ENCODE data around the gene PGK1.
"Not testable (repeated sequence)": the region's sequence is repeated elsewhere in the genome, so short reads cannot be mapped to it uniquely, and the experiment has no call there.

The PGK1 gene

DNA sequence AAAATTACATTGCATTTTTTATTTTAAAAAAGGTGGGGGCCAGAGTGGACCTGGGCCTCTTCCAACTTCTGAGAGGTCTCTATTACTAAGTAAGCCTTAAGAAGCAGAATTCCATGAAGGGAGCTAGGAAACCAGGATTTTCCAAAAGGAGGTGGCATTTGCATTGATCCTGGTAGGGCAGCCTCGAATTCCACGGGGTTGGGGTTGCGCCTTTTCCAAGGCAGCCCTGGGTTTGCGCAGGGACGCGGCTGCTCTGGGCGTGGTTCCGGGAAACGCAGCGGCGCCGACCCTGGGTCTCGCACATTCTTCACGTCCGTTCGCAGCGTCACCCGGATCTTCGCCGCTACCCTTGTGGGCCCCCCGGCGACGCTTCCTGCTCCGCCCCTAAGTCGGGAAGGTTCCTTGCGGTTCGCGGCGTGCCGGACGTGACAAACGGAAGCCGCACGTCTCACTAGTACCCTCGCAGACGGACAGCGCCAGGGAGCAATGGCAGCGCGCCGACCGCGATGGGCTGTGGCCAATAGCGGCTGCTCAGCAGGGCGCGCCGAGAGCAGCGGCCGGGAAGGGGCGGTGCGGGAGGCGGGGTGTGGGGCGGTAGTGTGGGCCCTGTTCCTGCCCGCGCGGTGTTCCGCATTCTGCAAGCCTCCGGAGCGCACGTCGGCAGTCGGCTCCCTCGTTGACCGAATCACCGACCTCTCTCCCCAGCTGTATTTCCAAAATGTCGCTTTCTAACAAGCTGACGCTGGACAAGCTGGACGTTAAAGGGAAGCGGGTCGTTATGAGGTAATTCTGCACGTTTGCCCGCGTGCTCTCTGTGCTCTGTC lies at the start of gene PGK1:
Gene PGK1, plus strand, starts transcription at position 626 of the 824 bp plus-strand sequence. Its CDS starts 93 bp downstream, at position 719.
- DNase-seq (ENCODE audit: extremely low read depth in 1 of 2, low read depth in 1 of 2), result peak; percentile 84 to 85

DNA sequence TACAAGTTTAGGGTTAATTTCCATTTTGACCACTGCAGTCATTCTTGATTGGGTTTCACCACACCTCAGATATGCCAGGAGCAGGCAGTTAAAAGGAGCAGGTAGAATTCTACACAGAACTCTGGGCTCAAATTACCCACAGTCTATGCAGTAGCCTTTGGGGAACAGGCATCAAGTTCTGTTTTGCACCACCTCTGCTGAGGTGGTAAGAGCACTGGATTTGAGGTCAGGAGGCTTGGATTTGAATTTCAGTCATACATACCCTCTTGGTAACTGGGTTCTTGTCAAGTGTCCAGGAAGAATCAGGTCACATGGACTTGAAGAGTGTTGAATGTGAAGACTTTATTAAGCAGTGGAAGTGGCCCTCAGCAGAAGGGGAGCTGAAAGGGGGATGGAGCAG lies 40.4 kb upstream of the PGK1 start:
- DNase-seq (ENCODE audit: extremely low read depth in 1 of 2, low read depth in 1 of 2), result no peak

DNA sequence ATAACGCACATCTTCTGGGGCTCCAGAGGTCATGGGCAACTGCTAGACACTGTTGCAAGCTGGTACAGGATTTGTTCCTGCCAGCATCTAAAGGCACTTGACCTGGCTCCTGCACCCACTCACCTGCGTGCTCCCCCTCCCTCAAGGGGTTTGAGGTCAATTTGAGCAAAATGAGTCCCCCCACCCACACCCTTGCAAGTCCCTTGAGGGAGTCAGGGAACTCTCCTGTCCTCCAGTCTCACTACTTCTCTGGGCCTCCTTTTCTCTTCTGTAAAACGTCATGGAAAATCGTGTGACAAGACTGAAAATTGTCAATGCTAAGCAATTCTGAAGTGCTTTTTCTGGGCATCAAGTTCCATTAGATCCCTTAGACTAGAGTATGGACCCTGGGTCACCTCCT lies 39.9 kb upstream of the PGK1 start:
- DNase-seq (ENCODE audit: extremely low read depth in 1 of 2, low read depth in 1 of 2), result no peak

- not testable (repeated sequence) for DNase-seq (ENCODE audit: extremely low read depth in 1 of 2, low read depth in 1 of 2)
These were observed 39.1 kb upstream of the PGK1 start for GRCh38 chrX:78064698-78065601.

DNA sequence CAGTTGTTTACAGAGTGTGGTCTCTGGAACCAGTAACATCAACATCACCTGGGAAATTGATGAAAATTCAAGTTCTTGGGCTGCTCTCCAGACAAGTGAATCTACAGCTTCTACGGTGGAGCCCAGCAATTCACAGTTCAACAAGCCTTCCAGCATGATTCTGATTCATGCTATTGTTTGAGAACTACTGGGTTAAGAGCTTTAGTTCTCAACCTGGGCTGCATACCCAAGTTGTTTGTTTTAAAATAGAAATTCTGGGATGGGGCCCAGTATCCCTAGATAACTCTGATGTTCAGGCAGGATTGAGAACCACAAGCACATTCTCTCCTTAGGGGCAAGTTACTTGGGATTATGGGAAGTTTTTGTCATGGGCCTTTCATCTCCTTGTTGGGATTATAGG lies 37.9 kb upstream of the PGK1 start:
- no peak for DNase-seq (ENCODE audit: extremely low read depth in 1 of 2, low read depth in 1 of 2)

- no peak for DNase-seq (ENCODE audit: extremely low read depth in 1 of 2, low read depth in 1 of 2)
These were observed 32.7 kb upstream of the PGK1 start for GRCh38 chrX:78071331-78071730.

GRCh38 chrX:78073147-78074077 lies 30.6 kb upstream of the PGK1 start:
- peak in 1 of 2 donors; percentile 21 for DNase-seq (ENCODE audit: extremely low read depth in 1 of 2, low read depth in 1 of 2)

- no peak for DNase-seq (ENCODE audit: extremely low read depth in 1 of 2, low read depth in 1 of 2)
These were observed 30.0 kb upstream of the PGK1 start for GRCh38 chrX:78074088-78074487.

DNA sequence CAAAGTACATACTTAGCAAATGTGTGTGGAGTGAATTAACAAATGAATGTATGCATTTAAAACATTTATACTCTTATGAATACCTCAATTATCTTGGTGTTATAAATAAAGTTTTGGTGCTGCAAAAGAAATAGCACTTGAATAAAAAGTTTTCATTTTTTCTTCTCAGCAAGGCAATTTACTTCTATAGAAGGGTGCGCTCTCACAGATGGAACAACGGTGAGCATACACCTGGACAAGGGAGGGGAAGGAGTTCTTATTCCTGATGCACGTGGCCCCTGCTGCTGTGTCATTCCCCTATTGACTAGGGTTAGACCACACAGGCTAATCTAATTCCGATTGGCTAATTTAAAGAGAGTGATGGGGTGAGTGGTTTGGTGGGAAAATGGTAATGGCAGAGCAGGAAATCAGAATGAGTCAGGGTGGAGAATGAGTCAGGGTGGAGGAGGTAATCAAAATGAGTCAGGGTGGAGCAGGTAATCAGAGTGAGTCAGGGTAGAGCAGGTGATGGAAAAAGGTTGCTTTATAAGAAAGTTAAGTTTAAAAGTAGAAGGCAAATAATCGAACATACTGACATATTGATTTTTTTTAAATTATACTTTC lies 28.2 kb upstream of the PGK1 start:
- no peak for DNase-seq (ENCODE audit: extremely low read depth in 1 of 2, low read depth in 1 of 2)

DNA sequence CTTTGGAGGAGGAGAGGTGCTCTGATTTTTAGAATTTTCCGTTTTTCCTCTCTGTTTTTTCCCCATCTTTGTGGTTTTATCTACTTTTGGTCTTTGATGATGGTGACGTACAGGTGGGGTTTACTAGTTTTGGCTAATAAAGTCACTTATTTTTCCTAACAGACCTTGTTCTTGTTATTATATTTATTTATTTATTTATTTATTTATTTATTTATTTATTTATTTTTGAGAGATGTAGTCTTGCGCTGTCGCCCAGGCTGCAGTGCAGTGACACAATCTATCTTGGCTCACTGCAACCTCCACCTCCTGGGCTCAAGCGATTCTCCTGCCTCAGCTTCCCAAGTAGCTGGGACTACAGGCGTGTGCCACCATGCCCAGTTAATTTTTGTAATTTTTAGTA lies 22.6 kb upstream of the PGK1 start:
- not testable (repeated sequence) for DNase-seq (ENCODE audit: extremely low read depth in 1 of 2, low read depth in 1 of 2)

DNA sequence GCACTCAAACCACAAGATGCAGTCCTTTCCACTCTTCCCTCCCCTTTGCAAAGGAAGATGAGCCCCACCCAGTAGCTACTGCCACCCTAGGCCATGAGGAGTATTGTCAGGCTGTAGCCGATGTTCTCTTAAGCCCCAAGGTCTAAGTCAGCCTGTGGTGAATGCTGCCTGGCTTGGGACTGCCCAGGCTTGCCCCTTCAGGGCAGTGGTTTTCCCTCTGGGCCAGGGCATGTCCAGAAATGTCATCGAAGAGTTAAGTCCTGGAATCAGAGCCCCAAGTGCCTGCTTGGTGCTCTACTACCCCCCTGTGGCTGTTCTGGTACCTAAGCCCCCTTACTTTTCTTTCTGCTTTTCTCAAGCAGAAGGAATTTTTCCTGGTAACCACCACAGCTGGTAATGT lies 11.8 kb upstream of the PGK1 start:
- DNase-seq (ENCODE audit: extremely low read depth in 1 of 2, low read depth in 1 of 2), result no peak

DNA sequence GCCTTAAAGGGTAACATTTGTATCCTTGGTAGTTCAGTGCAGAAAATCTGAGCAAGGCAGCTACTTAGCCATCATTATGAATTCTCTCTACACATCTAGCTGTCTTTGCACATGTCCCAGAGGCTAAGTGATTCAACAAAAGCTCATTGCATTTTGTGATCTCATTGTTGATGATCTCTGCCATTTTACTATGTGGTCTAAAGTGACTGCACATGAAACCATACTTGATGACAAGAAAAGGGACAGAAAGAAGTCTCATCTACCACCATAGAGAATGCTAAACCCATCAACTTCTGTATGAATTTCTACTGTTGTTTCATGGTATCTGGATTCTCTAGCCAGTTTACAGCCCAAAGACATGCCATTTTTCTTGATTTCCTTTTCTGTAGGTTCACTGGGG lies 5.9 kb upstream of the PGK1 start:
- no peak for DNase-seq (ENCODE audit: extremely low read depth in 1 of 2, low read depth in 1 of 2)

DNA sequence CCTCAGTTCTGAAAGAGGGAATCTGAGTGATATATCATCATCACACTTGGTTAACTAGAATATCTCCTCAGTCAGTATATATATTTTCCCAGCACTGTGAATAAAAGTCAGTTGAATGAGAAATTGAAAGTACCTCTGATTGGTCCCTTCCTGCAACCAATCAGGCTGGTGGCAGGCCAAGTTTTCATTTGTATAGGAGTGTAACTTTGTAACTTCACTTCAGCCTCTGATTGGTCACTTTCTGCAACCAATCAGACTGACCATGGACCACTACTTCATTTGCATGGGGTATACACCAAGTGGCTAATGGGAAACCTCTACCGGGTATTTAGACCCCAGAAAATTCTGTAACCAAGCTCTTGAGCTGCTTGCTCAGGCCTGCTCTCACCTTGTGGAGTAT lies 2.0 kb upstream of the PGK1 start:
- no peak for DNase-seq (ENCODE audit: extremely low read depth in 1 of 2, low read depth in 1 of 2)

DNA sequence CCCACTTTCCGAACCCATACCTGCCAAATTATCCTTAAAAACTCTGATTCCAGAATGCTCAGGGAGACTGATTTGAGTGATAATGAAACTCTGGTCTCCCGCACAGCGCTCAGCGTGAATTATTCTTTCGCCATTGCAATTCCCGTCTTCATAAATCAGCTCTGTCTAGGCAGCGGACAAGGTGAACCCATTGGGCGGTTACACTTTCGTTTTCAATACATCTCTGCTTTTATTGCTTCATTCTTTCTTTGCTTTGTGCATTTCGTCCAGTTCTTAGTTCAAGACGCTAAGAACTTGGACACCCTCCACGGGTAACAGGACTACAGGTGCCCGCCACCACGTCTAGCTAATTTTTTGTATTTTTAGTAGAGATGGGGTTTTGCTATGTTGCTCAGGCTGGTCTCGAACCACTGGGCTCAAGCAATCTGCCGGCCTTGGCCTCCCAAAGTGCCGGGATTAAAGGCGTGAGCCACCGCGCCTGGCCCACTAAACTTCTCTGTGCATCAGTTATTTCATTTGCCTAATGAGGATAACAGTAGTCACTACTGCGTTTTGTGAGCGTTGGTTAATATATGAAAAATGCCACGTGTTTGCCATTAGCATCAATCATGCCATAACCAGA lies 936 bp upstream of the PGK1 start:
- DNase-seq (ENCODE audit: extremely low read depth in 1 of 2, low read depth in 1 of 2), result no peak

GRCh38 chrX:78104447-78105176 lies 564 bp downstream of the PGK1 start:
- no peak for DNase-seq (ENCODE audit: extremely low read depth in 1 of 2, low read depth in 1 of 2)

DNA sequence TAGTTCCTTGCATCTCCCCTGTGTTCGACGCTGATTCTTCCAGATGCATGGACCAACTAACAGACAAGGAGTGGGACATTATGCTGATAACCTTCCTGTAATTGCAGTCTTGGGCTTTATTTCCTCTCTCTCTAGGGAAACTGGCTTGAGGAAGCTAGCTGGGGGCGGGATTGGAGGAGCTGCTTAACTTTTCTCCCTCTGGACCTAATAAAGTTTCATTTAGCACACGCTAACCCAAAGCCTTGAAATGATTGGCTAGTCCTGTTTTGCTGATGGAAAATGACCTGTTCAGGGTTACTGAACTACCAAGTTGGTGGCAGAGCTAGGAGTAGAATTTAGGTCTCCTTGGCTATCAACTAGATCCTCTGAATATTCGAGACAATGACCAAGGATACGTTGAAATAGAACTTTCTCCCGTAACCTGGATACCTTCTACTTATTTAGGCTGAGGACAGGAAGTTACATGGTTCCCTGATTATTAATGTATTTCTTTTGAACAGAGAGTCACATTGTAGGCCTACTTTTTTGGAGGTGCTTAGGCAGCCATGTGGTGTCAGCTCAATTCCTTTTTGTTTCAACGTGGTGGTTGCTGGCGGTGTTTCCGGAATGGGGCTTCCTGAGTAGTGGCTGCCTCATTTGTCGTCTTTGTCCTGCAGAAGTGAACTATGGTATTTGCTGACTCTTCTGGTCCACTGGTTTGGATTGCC lies 2.0 kb downstream of the PGK1 start:
- DNase-seq (ENCODE audit: extremely low read depth in 1 of 2, low read depth in 1 of 2), result no peak

- no peak for DNase-seq (ENCODE audit: extremely low read depth in 1 of 2, low read depth in 1 of 2)
These were observed 2.6 kb downstream of the PGK1 start for GRCh38 chrX:78106651-78106986.

DNA sequence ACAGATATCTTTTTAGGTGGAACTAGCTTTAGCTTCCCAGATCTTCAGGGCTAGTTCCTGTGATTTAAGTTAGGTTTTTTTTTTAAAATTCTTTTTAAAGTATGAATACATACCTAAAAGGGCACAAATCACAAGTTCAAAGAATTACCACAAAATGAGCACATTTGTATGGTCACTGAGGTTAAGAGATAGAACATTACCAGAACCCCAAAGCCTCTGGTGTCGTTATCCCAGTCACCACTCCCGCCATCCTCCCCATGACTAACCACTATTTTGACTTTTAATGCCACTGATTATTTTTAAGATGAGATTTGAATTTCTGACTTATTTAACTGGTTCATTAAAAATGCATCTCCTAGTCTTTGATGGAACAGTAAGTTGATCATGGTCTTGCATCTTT lies 5.4 kb downstream of the PGK1 start:
- no peak for DNase-seq (ENCODE audit: extremely low read depth in 1 of 2, low read depth in 1 of 2)

Data from activated CD8-positive, alpha-beta memory T cell treated with anti-CD3 and anti-CD28 coated beads for 1 hour (primary cell).